Stimulated activated naive CD4-positive, alpha-beta T cell (primary cell): ENCODE measurements around the gene VPS54.

Experiments
- DNase-seq, 6 experiments: peaks; one replicate each; lab custom pipeline; 2025; lab: John Stamatoyannopoulos, UW

VPS54 gene

GRCh38 chr2:63903003-63903402 is 116.2 kb downstream of the VPS54 start:
- no peak for DNase-seq

GRCh38 chr2:63902149-63902548 is 117.1 kb downstream of the VPS54 start:
- DNase-seq, result no peak

GRCh38 chr2:63899639-63900038 is 119.6 kb downstream of the VPS54 start:
- DNase-seq, result no peak

- no peak for DNase-seq
These were observed 120.4 kb downstream of the VPS54 start for GRCh38 chr2:63898839-63899238.

- no peak for DNase-seq
These were observed 125.1 kb downstream of the VPS54 start for GRCh38 chr2:63894167-63894566.

- DNase-seq, result no peak
These were observed 126.1 kb downstream of the VPS54 start for GRCh38 chr2:63893163-63893562.

- DNase-seq, result no peak
These were observed 127.7 kb downstream of the VPS54 start for GRCh38 chr2:63891488-63892030.

- DNase-seq, result no peak
These were observed 128.6 kb downstream of the VPS54 start for GRCh38 chr2:63890678-63891077.

GRCh38 chr2:63888490-63889402 is 130.5 kb downstream of the VPS54 start:
- DNase-seq, result peak; percentile 2 to 28 (median 4)

GRCh38 chr2:63888053-63888452 is 131.2 kb downstream of the VPS54 start:
- no peak for DNase-seq

- DNase-seq, result no peak
These were observed 132.8 kb downstream of the VPS54 start for GRCh38 chr2:63886445-63886844.

- no peak for DNase-seq
These were observed 136.7 kb downstream of the VPS54 start for GRCh38 chr2:63882395-63883105.

- no peak for DNase-seq
These were observed 138.0 kb downstream of the VPS54 start for GRCh38 chr2:63881205-63881604.

- no peak for DNase-seq
These were observed 138.6 kb downstream of the VPS54 start for GRCh38 chr2:63880625-63881024.

- no peak for DNase-seq
These were observed 139.3 kb downstream of the VPS54 start for GRCh38 chr2:63879876-63880433.

GRCh38 chr2:63878486-63878885 is 140.7 kb downstream of the VPS54 start:
- no peak for DNase-seq

GRCh38 chr2:63876311-63876710 is 142.9 kb downstream of the VPS54 start:
- no peak for DNase-seq

GRCh38 chr2:63875559-63876245 is 143.5 kb downstream of the VPS54 start:
- DNase-seq, result no peak

GRCh38 chr2:63875131-63875527 is 144.1 kb downstream of the VPS54 start:
- DNase-seq, result no peak

- DNase-seq, result no peak
These were observed 144.8 kb downstream of the VPS54 start for GRCh38 chr2:63874204-63875130.
